Liver (tissue), 3 donors: ENCODE data around the gene ARHGEF3.

Experiments
- CTCF ChIP-seq: fragments of 150-350 bp; IDR thresholded peaks from 2 replicates; pipeline ENCODE4 v1.5.1; 2017; ENCODE audit warnings: improper control_type of control experiment, low read depth, low read length; ENCODE audit not compliant: missing input control
- HNF4A ChIP-seq, 2 donors: conservative IDR thresholded peaks; 2 replicates each; pipeline ENCODE4 v1.6.1; 2016; ENCODE audit warnings: antibody characterized with exemption in 2 of 2, mild to moderate bottlenecking in 2 of 2
- JUND ChIP-seq, 2 donors: IDR thresholded peaks; 2 replicates each; pipeline ENCODE4 v1.6.1; 2016; ENCODE audit warnings: antibody characterized with exemption in 2 of 2
- NR2F2 ChIP-seq: IDR thresholded peaks from 2 replicates; pipeline ENCODE4 v1.6.1; 2016; ENCODE audit warnings: antibody characterized with exemption
- SP1 ChIP-seq: IDR thresholded peaks from 2 replicates; pipeline ENCODE4 v1.6.1; 2018; ENCODE audit warnings: antibody characterized with exemption, mild to moderate bottlenecking
- donor health status: healthy.
- donor health status: healthy.

DNA sequence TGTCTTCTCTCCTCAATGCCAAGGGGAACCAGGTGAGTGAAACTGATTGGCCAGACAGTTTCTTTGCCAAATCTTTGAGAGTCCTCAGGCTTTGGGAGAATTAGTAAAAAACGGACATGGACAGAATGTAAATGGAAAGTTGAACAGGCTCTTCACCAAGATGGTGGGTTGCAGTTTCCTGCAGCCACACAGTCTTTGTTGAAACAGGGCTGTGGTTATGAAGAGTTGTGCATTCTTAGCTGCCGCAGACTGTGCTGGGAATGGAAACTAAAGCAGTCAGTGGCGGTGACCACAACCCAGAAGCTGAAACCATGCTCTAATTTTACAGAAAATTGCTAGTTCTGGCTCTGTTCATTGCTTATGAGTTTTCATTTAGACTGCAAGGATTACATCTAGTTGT lies 76.6 kb downstream of the ARHGEF3 start:
- TF ChIP-seq SP1: no peak
- TF ChIP-seq NR2F2: no peak
- TF ChIP-seq JUND (IDR thresholded peaks at IDR 0.05): no peak
- TF ChIP-seq HNF4A (conservative IDR thresholded peaks at IDR 0.05): no peak
- no peak for TF ChIP-seq CTCF
